Measurements from ENCODE around the gene DPH7. TPM values are rescaled to one million over a fixed set of nuclear protein-coding genes. Genes with fewer than 3 reads are reported as not detected.

The DPH7 gene
- total and polyA plus RNA-seq, 2 of the 8 experiments (the other 6 are each of a cell fraction or from before 2014, with no cell fraction given) = 44.6 to 45.5 TPM

- TF ChIP-seq NANOG (IDR thresholded peaks at IDR 0.05; ENCODE audit: insufficient read depth, low read depth, low read length, poor library complexity, severe bottlenecking) (no peak), SP2 (IDR thresholded peaks at IDR 0.05; ENCODE audit: low read length) (no peak)
Measured at GRCh38 chr9:137605121-137606004, 26.6 kb upstream of the DPH7 start, which contains the start of gene ARRDC1 (continued).
